BLaER1 treated with 17β-estradiol and CSF1 and Interleukin-3, amounts not matched to agents 10 nM and 100 nM (cell line): Measurements from ENCODE around the gene SELE.
A peak's percentile ranks its signal among the peaks of the same experiment; 100 is the strongest.
"Not testable (repeated sequence)": the region's sequence is repeated elsewhere in the genome, so short reads cannot be mapped to it uniquely, and the experiment has no call there.

ENCODE experiments used
- H3K27ac ChIP-seq, 11 experiments: shearing (Covaris generic); formaldehyde crosslinking; 2 replicates each; pipeline ENCODE4 v1.8.1; 2022
- H3K27me3 ChIP-seq, 11 experiments: shearing (Covaris generic); formaldehyde crosslinking; 2 replicates each; pipeline ENCODE4 v1.8.1; 2022
- H3K36me3 ChIP-seq, 11 experiments: shearing (Covaris generic); formaldehyde crosslinking; 2 replicates each; pipeline ENCODE4 v1.8.1; 2022
- H3K4me1 ChIP-seq, 10 experiments: shearing (Covaris generic); formaldehyde crosslinking; 2 replicates each; pipeline ENCODE4 v1.8.1; 2022
- H3K4me2 ChIP-seq, 11 experiments: shearing (Covaris generic); formaldehyde crosslinking; 2 replicates each; pipeline ENCODE4 v1.8.1; 2022
- H3K4me3 ChIP-seq, 10 experiments: shearing (Covaris generic); formaldehyde crosslinking; 2 replicates each; pipeline ENCODE4 v1.8.1; 2022
- H3K9ac ChIP-seq, 11 experiments: shearing (Covaris generic); formaldehyde crosslinking; 2 replicates each; pipeline ENCODE4 v1.8.1; 2022
- H3K9me3 ChIP-seq, 11 experiments: shearing (Covaris generic); formaldehyde crosslinking; replicated peaks in 1 of 11; 2 replicates each; pipeline ENCODE4 v1.8.1; 2022
- H4K20me1 ChIP-seq, 11 experiments: shearing (Covaris generic); formaldehyde crosslinking; 2 replicates each; pipeline ENCODE4 v1.8.1; 2022
- Cebpa-rat ChIP-seq, 11 experiments: shearing (Covaris generic); IDR thresholded peaks; 2 replicates each; pipeline ENCODE4 v1.8.1; 2022

Gene SELE

GRCh38 chr1:169726851-169727250 is 7.0 kb downstream of the SELE start:
- no peak for TF ChIP-seq Cebpa-rat (IDR thresholded peaks at IDR 0.05)
- H3K36me3 ChIP-seq, result no peaks in the 10 kb centered on the region
- no peaks in the 10 kb centered on the region for H3K27me3 ChIP-seq
- H3K4me2 ChIP-seq, result no peak overlapping the region
- no peaks in the 10 kb centered on the region for H3K4me1 ChIP-seq
- H3K4me3 ChIP-seq, result no peak overlapping the region
- H3K9ac ChIP-seq, result no peak overlapping the region
- H3K27ac ChIP-seq, result no peak overlapping the region
- H4K20me1 ChIP-seq, result no peaks in the 10 kb centered on the region
- no peaks in the 10 kb centered on the region for H3K9me3 ChIP-seq

- no peak overlapping the region for H3K4me2 ChIP-seq
- no peaks in the 10 kb centered on the region for H3K27me3 ChIP-seq
- no peak for TF ChIP-seq Cebpa-rat (IDR thresholded peaks at IDR 0.05)
- H3K4me3 ChIP-seq, result no peak overlapping the region
- H3K4me1 ChIP-seq, result no peaks in the 10 kb centered on the region
- no peaks in the 10 kb centered on the region for H3K36me3 ChIP-seq
- no peaks in the 10 kb centered on the region for H4K20me1 ChIP-seq
- no peak overlapping the region for H3K27ac ChIP-seq
- no peaks in the 10 kb centered on the region for H3K9me3 ChIP-seq
- H3K9ac ChIP-seq, result no peak overlapping the region
These were observed 7.9 kb downstream of the SELE start for GRCh38 chr1:169725930-169726329.

GRCh38 chr1:169724168-169724567 is 9.7 kb downstream of the SELE start:
- no peak overlapping the region for H3K9ac ChIP-seq
- H3K4me3 ChIP-seq, result no peak overlapping the region
- H4K20me1 ChIP-seq, result no peaks in the 10 kb centered on the region
- no peaks in the 10 kb centered on the region for H3K27me3 ChIP-seq
- no peak for TF ChIP-seq Cebpa-rat (IDR thresholded peaks at IDR 0.05)
- H3K4me2 ChIP-seq, result no peak overlapping the region
- H3K4me1 ChIP-seq, result no peaks in the 10 kb centered on the region
- H3K27ac ChIP-seq, result no peak overlapping the region
- no peaks in the 10 kb centered on the region for H3K9me3 ChIP-seq
- H3K36me3 ChIP-seq, result no peaks in the 10 kb centered on the region

- no peaks in the 10 kb centered on the region for H3K9me3 ChIP-seq
- no peak overlapping the region for H3K9ac ChIP-seq
- H3K4me2 ChIP-seq, result no peak overlapping the region
- H3K4me1 ChIP-seq, result no peaks in the 10 kb centered on the region
- no peak overlapping the region for H3K27ac ChIP-seq
- no peaks in the 10 kb centered on the region for H3K27me3 ChIP-seq
- no peak for TF ChIP-seq Cebpa-rat (IDR thresholded peaks at IDR 0.05)
- no peaks in the 10 kb centered on the region for H3K36me3 ChIP-seq
- H3K4me3 ChIP-seq, result no peak overlapping the region
- H4K20me1 ChIP-seq, result no peaks in the 10 kb centered on the region
These were observed 10.1 kb downstream of the SELE start for GRCh38 chr1:169723763-169724162.

- H3K4me1 ChIP-seq, result no peaks in the 10 kb centered on the region
- no peaks in the 10 kb centered on the region for H4K20me1 ChIP-seq
- TF ChIP-seq Cebpa-rat (IDR thresholded peaks at IDR 0.05), result no peak
- H3K9ac ChIP-seq, result no peak overlapping the region
- H3K4me2 ChIP-seq, result no peak overlapping the region
- H3K27me3 ChIP-seq, result no peaks in the 10 kb centered on the region
- no peaks in the 10 kb centered on the region for H3K9me3 ChIP-seq
- no peak overlapping the region for H3K4me3 ChIP-seq
- H3K36me3 ChIP-seq, result no peaks in the 10 kb centered on the region
- H3K27ac ChIP-seq, result no peak overlapping the region
These were observed 11.1 kb downstream of the SELE start for GRCh38 chr1:169722779-169723178.

- Histone ChIP-seq H3K9me3 (peaks cover 7 to 24% (median 16%) of the 10 kb centered on the region in 11 experiments; a peak in 19 of 22 replicates), H3K4me1 (peaks cover 9 to 18% (median 11%) of the 10 kb centered on the region in 10 experiments)
- not testable (repeated sequence) for H3K27me3 ChIP-seq, H3K27ac ChIP-seq, H3K9ac ChIP-seq, H3K36me3 ChIP-seq, H4K20me1 ChIP-seq, H3K4me2 ChIP-seq, H3K4me3 ChIP-seq
These were observed 18.8 kb downstream of the SELE start for GRCh38 chr1:169715100-169715499.

GRCh38 chr1:169713090-169713489 is 20.8 kb downstream of the SELE start:
- not testable (repeated sequence) for H3K27me3 ChIP-seq, H3K36me3 ChIP-seq, H3K4me3 ChIP-seq, H3K27ac ChIP-seq, H4K20me1 ChIP-seq, H3K9ac ChIP-seq, H3K4me2 ChIP-seq
- peaks cover 7 to 24% (median 16%) of the 10 kb centered on the region in 11 experiments; a peak in 19 of 22 replicates for H3K9me3 ChIP-seq
- H3K4me1 ChIP-seq, result peaks cover 9 to 20% (median 11%) of the 10 kb centered on the region in 10 experiments

- Histone ChIP-seq H3K4me2 (peak overlapping the region in 4 of 11 experiments; percentile 40 to 86 (median 80); a peak in 5 of 22 replicates), H3K4me1 (peaks cover 9 to 21% (median 11%) of the 10 kb centered on the region in 10 experiments), H3K4me3 (peak overlapping the region in 1 of 10 experiments; percentile 55; a peak in 2 of 20 replicates), H3K36me3 (no peaks in the 10 kb centered on the region), H4K20me1 (no peaks in the 10 kb centered on the region), H3K27ac (peak overlapping the region in 1 of 11 experiments; percentile 67; a peak in 1 of 22 replicates), H3K9ac (peak overlapping the region in 2 of 11 experiments; percentile 38 to 61; a peak in 1 of 22 replicates), H3K27me3 (no peaks in the 10 kb centered on the region), H3K9me3 (peaks cover 7 to 24% (median 16%) of the 10 kb centered on the region in 11 experiments; a peak in 19 of 22 replicates)
- no peak for TF ChIP-seq Cebpa-rat (IDR thresholded peaks at IDR 0.05)
These were observed 21.6 kb downstream of the SELE start for GRCh38 chr1:169712309-169712631.

- Histone ChIP-seq H3K4me1 (peaks cover 9 to 26% (median 11%) of the 10 kb centered on the region in 10 experiments), H3K27ac (peak within 1 kb of the TSS in 6 of 11 experiments; percentile 30 to 67 (median 56); a peak in 12 of 22 replicates), H3K36me3 (no peaks in the 10 kb centered on the region), H3K4me3 (peak within 1 kb of the TSS in 6 of 10 experiments; percentile 36 to 58 (median 48); a peak in 12 of 20 replicates), H3K4me2 (peak within 1 kb of the TSS; percentile 35 to 86 (median 65)), H3K27me3 (no peaks in the 10 kb centered on the region), H3K9ac (peak within 1 kb of the TSS in 6 of 11 experiments; percentile 38 to 61 (median 48); a peak in 10 of 22 replicates), H4K20me1 (no peaks in the 10 kb centered on the region), H3K9me3 (peaks cover 7 to 24% (median 16%) of the 10 kb centered on the region in 11 experiments; a peak in 19 of 22 replicates)
- no peak for TF ChIP-seq Cebpa-rat (IDR thresholded peaks at IDR 0.05)
These were observed 22.2 kb downstream of the SELE start, which contains the start of gene SELL for GRCh38 chr1:169711469-169712308. TSS of gene SELL (minus strand) at chr1:169711620. CDS start at chr1:169711498, 122 bp downstream.
